GM19324 (cell line): Measurements from ENCODE around the gene UPF1.
"Not testable (repeated sequence)": the region's sequence is repeated elsewhere in the genome, so short reads cannot be mapped to it uniquely, and the experiment has no call there.

Experiments
- ATAC-seq: cut with Tn5 transposase; IDR thresholded peaks from one replicate; pipeline ENCODE4 v1.9.1; 2021; ENCODE audit warnings: mild to moderate bottlenecking, moderate library complexity; ENCODE audit not compliant: unreplicated experiment, low FRiP score

UPF1 gene

GRCh38 chr19:18895038-18895823 is 63.5 kb downstream of the UPF1 start:
- ATAC-seq = no peak

GRCh38 chr19:18895824-18896341 is 64.1 kb downstream of the UPF1 start, which contains the start of gene CERS1:
Gene CERS1, minus strand, starts transcription at chr19:18896158. Its CDS starts 86 bp downstream, at chr19:18896072.
- no peak for ATAC-seq

- no peak for ATAC-seq
Measured at GRCh38 chr19:18896421-18896841, 64.7 kb downstream of the UPF1 start.

- ATAC-seq = no peak
Measured at GRCh38 chr19:18897094-18898029, 65.6 kb downstream of the UPF1 start.

GRCh38 chr19:18898081-18898606 is 66.4 kb downstream of the UPF1 start:
- ATAC-seq = no peak

- no peak for ATAC-seq
Measured at GRCh38 chr19:18898607-18899408, 67.0 kb downstream of the UPF1 start.

- no peak for ATAC-seq
Measured at GRCh38 chr19:18899624-18900560, 68.1 kb downstream of the UPF1 start.

GRCh38 chr19:18900700-18901481 is 69.1 kb downstream of the UPF1 start:
- ATAC-seq = no peak

GRCh38 chr19:18901491-18901890 is 69.7 kb downstream of the UPF1 start:
- ATAC-seq = no peak

- ATAC-seq = not testable (repeated sequence)
Measured at GRCh38 chr19:18902519-18902918, 70.8 kb downstream of the UPF1 start.

GRCh38 chr19:18903156-18904037 is 71.6 kb downstream of the UPF1 start:
- no peak for ATAC-seq

GRCh38 chr19:18904334-18905057 is 72.7 kb downstream of the UPF1 start:
- ATAC-seq = no peak

GRCh38 chr19:18905058-18905456 is 73.3 kb downstream of the UPF1 start:
- no peak for ATAC-seq

GRCh38 chr19:18905513-18906236 is 73.9 kb downstream of the UPF1 start:
- ATAC-seq = no peak

- ATAC-seq = no peak
Measured at GRCh38 chr19:18906605-18907519, 75.1 kb downstream of the UPF1 start.
